NCI-H1436 treated with DMSO at 0.1 percent for 48 hours (cell line): ENCODE data around the gene GTPBP4.

Experiments used
- DNase-seq: peaks from one replicate; lab custom pipeline; 2025; lab: John Stamatoyannopoulos, UW

GTPBP4 gene

DNA sequence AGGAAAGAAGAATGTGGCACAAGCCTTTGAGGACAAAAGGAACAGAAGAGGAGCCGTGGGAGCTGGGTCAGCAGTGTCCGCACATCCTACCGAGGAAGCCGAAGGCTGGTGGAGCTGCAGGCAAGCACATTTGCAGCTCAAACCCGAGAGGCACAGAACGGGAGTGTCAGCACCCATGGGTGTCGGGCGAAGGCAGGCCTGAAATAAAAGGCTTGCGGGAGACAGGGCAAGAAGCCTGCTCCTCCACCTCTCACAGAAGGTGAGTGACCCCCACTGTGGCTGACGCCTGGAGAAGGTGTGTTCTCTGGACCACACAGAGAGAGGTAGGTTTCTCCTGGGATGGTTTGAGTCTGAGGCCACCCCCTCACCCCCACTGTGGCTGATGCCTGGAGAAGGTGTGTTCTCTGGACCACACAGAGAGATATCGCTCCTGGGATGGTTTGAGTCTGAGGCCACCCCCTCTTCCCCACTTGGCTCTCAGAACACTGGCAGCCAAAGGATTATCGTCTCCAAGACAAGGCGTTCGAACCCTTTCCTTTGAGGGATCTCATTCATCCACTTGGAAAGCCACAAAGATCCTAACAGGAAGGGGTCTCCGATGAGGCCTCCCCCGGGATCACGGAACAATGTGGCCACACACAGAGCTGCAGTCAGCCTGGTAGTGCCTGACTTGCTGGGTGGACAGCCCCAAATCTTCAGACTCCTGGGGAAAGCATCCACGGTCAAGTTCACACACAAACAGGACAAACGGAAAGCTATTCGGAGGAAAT is 21.6 kb upstream of the GTPBP4 start:
- no peak for DNase-seq

DNA sequence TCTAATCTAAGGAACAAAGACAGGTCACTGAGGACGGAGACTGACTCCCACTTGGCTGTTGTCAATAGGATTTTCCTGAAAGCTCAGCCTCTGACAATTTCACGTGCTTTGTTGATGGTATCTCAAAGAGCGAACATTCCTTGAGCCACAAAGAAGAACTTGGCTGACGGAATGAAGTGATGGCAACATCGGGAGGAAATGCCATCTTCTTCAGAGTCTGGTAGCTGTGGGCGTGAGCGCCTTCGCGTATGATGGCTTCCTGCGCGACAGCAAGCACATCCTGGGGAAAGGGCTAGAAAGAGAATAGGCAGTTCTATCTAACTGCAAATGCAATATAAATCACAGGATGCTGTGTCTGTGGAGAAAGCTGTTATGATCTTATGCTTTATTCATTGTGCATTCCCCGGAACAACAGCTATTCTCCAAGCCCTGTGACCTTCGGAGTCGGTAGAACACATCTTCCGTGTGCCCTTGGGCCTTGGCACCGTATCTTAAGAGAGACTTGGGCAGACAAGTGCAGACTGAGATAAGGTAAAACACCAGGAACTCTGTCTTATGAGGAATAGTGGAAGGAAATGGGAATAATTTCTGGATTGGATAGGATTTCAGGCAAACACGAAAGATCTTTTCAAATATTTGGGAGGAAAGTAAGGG is 19.6 kb upstream of the GTPBP4 start:
- no peak for DNase-seq

DNA sequence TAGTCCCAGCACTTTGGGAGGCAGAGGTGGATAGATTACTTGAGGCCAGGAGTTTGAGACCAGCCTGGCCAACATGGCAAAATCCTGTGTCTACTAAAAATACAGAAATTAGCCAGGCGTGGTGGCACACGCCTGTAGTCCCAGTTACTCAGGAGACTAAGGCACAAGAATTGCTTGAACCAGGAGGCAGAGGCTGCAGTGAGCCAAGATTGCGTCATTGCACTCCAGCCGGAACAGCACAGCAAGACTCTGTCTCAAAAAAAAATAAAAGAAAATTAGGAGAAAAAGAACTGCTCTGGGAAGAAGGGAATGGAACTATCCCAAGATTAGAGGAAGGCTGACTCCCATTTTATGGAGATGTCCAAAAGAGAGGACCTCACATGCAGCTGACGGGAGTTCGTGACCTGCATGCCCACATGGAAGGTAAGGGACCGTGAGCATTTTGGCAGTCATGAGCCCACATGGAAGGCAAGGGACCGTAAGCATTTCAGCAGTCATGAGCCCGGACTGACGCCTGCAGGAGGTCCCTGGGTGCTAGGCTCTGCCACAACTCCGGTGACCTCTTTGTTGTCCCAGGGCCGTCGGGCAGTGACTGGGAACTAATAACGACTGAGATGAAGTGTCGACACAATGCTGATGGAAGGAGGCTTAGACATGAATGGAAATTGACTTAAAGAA is 18.6 kb upstream of the GTPBP4 start:
- no peak for DNase-seq

DNA sequence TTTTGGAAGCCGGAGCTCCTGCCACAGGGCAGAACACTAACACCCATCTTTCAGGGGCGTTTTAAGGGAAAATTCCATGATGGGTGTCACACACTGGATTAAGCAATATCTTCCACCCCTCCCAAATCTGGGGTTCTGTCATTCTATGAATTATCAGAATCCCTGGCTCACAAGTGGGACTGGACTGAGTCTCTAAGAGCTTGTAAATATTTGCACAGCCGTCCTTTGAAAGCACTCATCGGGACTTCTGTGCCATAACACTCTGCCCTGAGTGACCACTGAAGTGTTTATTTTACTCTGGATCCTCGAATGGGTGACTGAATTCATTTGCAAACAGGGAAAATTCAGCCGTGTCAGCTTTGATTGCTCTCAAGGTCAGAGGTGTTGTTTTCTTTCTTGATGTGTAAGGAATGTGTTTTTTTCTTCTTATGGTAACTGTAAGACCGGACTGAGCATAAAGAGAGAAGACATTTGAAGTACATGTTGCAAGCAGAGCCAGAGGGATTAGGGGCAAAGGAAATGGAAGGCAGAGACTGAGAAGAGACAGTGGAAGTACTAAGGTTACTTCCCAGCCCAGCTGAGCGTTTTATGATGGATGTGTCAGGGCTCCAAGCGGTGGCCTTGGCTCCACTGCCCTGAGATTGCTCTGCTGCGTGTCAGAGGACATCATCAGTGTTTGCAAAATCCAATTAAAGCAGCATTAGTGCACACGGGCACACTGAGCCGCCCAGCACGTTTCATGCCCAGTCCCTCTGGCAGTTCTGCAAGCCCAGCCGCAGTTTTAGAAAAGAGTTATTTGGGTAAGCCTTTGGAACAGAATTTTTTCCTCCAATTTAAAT is 17.7 kb upstream of the GTPBP4 start:
- no peak for DNase-seq

GRCh38 chr10:971150-971542 is 17.1 kb upstream of the GTPBP4 start:
- DNase-seq, result no peak

- no peak for DNase-seq
Observed at GRCh38 chr10:971613-972012, 16.6 kb upstream of the GTPBP4 start.

GRCh38 chr10:972763-973162 is 15.5 kb upstream of the GTPBP4 start:
- no peak for DNase-seq

- DNase-seq, result no peak
Observed at GRCh38 chr10:974038-974784, 14.0 kb upstream of the GTPBP4 start.

DNA sequence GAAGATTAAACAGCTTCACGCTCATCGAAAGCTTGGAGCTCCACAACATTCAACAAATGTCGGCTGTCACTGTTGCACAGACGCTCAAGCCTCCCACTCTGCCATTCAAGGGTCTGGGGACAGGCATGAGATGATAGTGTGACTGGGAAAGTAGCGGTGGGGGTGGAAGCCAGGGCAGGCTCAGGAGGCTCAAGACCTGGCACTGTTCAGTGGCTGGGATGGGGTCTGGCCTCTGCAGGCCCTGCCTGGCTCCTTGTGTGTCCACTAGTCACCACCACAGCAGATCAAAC is 13.5 kb upstream of the GTPBP4 start:
- no peak for DNase-seq

DNA sequence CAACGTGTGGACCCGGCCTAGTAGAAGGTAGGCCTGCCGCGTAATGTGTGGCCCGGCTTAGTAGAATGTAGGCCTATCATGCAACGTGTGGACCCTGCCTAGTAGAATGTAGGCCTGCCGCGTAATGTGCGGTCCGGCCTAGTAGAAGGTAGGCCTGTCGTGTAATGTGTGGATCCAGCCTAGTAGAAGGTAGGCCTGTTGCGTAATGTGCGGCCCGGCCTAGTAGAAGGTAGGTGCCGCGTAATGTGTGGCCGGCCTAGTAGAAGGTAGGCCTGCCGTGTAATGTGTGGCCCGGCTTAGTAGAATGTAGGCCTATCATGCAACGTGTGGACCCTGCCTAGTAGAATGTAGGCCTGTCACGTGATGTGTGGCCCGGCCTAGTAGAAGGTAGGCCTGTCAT is 11.9 kb upstream of the GTPBP4 start:
- DNase-seq, result no peak

- no peak for DNase-seq
Observed at GRCh38 chr10:978826-979421, 9.3 kb upstream of the GTPBP4 start.

DNA sequence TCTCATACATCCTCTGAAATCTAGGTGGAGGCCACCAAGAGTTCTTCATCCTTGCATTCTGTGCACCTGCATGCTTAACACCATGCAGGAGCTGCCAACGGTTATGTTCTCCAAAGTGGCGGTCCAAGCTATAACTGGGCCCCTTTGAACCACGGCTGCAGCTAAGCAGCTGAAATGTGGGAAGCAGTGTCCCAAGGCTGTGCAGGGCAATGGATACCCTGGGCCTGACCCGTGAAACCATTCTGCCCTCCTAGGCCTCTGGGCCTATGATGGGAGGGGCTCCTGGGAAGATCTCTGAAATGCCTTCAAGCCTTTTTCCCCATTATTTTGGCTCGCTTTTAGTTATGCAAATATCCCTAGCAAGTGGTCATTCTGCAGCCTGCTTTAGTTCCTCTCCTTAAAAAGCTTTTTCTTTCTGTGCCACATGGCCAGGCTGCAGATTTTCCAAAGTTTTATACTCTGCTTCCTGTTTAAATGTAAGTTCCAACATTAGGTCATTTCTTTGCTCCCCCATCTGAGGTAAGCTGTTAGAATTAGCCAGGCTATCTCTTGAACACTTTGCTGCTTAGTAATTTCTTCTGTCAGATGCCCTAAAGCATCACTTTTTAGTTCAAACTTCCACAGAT is 7.7 kb upstream of the GTPBP4 start:
- no peak for DNase-seq

- no peak for DNase-seq
Observed at GRCh38 chr10:983401-983800, 4.8 kb upstream of the GTPBP4 start.

- DNase-seq, result no peak
Observed at GRCh38 chr10:983971-984655, 4.1 kb upstream of the GTPBP4 start.

DNA sequence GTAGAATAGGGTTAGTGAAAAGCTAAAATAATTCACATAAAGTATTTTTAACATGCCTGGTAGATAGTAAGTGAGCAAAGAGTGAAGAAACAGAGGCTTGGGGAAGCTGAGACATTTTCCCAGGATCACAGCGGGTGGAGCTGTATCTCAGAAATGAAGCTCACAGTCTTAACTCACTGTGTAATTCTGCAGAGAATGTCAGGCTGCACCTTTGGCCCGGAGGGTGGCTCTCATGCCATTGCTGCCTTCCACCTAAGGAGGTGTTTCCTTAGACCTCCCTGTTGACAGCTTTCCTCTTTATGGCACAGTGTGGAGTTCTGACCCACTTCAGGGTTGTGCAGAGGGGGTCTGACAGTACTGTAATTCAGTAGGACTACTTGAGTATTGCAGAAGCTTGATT is 2.9 kb upstream of the GTPBP4 start:
- no peak for DNase-seq

- DNase-seq, result peak; percentile 23
Observed at GRCh38 chr10:986137-986825, 2.0 kb upstream of the GTPBP4 start.

DNA sequence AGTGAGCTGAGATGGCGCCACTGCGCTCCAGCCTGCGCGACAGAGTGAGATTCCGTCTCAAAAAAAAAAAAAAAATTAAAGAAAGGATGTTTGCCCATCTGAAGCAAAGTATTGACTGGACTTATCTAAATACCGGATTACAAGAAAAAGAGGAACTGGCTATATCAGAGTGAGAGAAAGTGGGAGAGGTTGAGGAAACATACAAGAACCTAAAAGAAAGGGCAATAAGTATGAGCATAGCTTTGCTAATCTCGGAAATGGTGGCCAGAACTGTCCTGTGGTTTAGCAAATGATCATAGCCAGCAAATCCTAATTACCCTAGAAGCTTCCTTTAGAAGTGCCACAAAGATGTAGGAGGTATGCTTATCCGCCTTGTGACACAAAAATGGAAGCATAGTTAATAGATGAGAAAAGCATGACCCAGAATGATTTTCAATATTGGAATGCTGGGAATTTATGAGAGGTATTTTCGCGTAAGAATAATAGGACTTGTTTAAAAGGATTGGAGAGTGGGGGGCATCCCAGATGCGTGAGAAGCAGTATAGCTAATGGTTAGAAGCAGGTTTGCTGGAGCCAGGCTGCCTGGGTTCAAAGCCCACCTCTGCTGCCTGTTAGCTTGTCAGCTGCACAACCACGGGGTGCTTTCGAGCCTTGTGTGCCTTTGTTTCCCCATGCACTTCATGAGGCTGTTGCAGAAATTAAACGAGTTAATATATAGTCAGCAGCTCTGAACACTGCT is 1.2 kb upstream of the GTPBP4 start:
- no peak for DNase-seq

- no peak for DNase-seq
Observed at GRCh38 chr10:987620-987869, 689 bp upstream of the GTPBP4 start.
